NCI-H1092 (cell line): ENCODE data around the gene XNDC1N.
A peak's percentile ranks its signal among the peaks of the same experiment; 100 is the strongest.
"Not testable (repeated sequence)": the region's sequence is repeated elsewhere in the genome, so short reads cannot be mapped to it uniquely, and the experiment has no call there.

Source experiments
- DNase-seq: peaks from one replicate; lab custom pipeline; 2025; lab: John Stamatoyannopoulos, UW

Gene XNDC1N

GRCh38 chr11:71933141-71933933, 4.9 kb upstream of the XNDC1N start:
- no peak for DNase-seq

- DNase-seq, result no peak
Measured at GRCh38 chr11:71931245-71931602, 2.8 kb upstream of the XNDC1N start.

DNA sequence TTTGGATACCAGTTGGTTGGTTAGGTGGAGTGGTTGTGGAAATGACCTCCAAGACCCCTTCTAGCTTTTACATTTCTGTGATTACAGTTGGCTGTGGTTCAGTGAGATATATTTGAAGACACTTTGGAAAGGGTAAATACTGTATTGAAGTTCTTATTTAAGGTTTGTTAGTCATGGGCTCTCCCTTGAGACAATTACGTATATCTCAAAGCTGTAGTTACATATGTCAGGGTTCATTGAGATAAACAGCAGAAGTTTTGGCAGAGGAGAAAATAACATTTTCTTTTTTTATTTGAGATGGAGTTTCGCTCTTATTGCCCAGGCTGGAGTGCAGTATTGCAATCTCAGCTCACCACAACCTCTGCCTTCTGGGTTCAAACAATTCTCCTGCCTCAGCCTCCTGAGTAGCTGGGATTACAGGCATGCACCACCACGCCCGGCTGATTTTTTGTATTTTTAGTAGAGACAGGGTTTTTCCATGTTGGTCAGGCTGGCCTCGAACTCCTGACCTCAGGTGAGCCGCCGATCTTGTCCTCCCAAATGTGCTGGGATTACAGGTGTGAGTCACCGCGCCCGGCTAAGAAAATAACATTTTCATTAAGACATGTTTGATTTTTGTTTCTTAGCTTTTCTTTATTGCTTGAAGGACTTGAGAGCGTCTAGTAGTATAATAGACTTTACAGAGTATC, 2.3 kb upstream of the XNDC1N start:
- no peak for DNase-seq

GRCh38 chr11:71929491-71929890, 1.1 kb upstream of the XNDC1N start:
- no peak for DNase-seq

DNA sequence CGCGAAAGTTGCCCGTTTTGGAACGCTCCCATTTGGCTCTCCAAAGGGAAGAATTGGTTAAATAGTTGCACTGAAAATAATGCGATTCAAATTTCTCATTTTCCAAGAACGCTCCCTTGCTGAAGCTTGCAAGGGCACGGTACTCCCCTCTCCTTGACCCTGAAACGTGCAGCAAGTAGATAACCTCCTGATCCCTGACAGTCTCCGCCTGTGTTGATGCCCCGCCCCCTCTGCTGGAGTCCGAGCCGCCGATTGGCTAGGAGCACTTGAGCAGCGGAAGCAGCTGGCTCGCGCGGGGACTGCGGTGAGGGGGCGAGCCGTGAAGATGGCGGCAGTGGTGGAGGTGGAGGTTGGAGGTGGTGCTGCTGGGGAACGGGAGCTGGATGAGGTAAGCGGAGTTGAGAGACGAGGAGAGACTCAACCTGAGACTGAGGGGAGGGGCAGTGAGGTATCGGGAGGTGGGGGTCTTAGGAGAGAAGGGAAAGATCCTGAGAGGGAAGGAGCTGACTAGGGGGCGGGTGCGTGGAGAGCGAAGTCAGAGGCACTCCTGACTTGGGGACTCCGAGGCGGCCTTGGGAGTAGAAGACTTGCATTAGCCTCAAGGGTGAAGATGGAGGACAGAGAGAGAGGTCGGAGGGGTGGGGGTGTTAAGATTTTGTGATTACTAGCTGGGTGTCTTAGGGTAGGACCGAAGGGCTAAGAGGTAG, 496 bp upstream of the XNDC1N start, which contains the start of gene RNF121:
Gene RNF121, plus strand, starts transcription at position 310 of the 707 bp plus-strand sequence. Its CDS starts 16 bp downstream, at position 326.
- peak; percentile 97 for DNase-seq

- DNase-seq, result no peak
Measured at GRCh38 chr11:71917646-71918140, 10.7 kb downstream of the XNDC1N start.

- no peak for DNase-seq
Measured at GRCh38 chr11:71914617-71915189, 13.7 kb downstream of the XNDC1N start.

DNA sequence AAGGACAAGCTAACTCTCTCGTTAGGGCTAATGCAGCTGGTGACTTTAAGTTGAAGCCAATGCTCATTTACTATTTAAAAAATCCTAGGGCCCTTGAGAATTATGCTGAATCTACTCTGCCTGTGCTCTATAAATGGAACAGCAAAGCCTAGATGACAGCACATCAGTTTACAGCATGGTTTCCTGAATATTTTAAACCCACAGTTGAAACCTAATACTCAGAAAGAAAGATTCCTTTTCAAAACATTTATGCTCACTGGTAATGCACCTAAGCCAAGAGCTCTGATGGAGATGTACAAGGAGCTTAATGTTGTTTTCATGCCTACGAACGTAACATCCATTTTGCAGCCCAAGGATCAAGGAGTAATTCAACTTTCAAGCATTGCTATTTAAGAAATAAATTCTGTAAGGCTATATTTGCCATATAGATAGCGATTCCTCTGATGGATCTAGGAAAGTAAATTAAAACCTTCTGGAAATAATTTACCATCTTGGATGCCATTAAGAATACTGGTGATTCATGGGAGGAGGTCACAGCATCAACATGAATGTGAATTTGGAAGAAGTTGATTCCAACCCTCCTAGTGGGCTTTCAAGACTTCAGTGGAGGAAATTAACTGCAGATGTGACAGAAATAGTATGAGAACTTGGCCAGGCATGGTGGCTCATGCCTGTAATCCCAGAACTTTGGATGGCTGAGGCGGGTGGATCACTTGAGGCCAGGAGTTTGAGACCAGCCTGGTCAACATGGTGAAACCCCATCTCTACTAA, 14.5 kb downstream of the XNDC1N start:
- no peak for DNase-seq

DNA sequence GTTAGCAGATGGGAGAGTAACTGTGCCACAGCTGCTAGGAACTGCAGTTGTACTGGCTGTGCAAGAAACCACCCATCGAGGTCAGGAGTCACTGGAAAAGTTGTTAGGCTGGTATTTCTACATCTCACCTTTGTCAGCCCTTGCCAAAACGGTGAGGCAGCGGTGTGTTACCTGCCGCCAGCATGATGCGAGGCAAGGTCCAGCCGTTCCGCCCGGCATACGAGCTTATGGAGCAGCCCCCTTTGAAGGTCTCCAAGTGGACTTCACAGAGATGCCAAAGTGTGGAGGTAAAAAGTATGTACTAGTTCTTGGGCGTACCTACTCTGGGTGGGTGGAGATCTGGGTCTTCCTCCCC, 16.4 kb downstream of the XNDC1N start:
- DNase-seq, result not testable (repeated sequence)

GRCh38 chr11:71911321-71911985, 16.9 kb downstream of the XNDC1N start:
- not testable (repeated sequence) for DNase-seq

DNA sequence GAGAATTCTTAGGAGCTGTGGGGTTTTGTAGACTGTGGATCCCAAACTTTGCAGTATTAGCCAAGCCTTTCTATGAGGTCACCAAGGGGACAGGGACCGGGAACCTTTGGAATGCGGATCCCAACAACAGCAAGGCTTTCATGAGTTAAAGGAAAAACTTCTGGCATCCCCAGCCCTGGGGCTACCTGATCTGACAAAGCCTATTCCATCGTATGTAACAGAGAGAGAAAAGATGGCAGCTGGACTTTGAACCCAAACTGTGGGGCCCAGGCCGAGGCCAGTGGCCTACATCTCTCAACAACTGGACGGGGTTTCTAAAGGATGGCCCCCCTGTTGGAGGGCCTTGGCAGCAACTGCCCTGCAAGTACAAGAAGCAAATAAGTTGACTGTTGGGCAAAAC, 17.6 kb downstream of the XNDC1N start:
- DNase-seq, result not testable (repeated sequence)

DNA sequence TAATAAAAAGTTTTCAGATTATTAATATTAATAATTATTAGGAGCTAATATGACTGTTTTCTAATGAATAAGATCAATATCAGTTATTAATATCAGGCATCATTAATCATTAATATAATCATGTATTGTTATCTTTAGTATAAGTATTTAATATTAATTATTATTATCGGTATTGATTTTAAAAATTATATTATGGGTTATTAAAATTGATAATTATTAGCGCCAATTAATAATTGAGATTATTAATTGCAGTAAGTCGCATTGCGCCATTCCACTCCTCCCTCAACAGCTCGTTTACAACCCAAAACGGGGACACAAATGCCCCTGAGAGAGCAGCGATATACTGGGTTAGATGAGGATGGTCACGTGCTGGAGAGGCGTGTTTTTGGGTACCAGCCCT, 20.2 kb downstream of the XNDC1N start:
- DNase-seq, result no peak

GRCh38 chr11:71901137-71901536, 27.3 kb downstream of the XNDC1N start:
- DNase-seq, result not testable (repeated sequence)

GRCh38 chr11:71895961-71896360, 32.4 kb downstream of the XNDC1N start:
- DNase-seq, result no peak

GRCh38 chr11:71889181-71889872, 39.1 kb downstream of the XNDC1N start:
- not testable (repeated sequence) for DNase-seq

GRCh38 chr11:71888335-71889010, 39.9 kb downstream of the XNDC1N start:
- not testable (repeated sequence) for DNase-seq

DNA sequence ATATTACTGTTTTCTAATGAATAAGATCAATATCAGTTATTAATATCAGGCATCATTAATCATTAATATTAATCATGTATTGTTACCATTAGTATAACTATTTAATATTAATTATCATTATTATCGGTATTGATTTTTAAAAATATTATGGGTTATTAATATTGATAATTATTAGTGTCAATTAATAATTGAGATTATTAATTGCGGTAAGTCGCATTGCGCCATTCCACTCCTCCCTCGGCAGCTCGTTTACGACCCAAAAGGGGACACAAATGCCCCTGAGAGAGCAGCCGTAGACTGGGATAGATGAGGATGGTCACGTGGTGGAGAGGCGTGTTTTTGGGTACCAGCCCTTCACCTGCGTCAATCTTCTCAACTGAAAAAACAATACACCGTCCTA, 42.6 kb downstream of the XNDC1N start:
- DNase-seq, result not testable (repeated sequence)
